Measurements from ENCODE around the gene HOOK1.
"Not testable (repeated sequence)": the region's sequence is repeated elsewhere in the genome, so short reads cannot be mapped to it uniquely, and the experiment has no call there.

HOOK1 gene

DNA sequence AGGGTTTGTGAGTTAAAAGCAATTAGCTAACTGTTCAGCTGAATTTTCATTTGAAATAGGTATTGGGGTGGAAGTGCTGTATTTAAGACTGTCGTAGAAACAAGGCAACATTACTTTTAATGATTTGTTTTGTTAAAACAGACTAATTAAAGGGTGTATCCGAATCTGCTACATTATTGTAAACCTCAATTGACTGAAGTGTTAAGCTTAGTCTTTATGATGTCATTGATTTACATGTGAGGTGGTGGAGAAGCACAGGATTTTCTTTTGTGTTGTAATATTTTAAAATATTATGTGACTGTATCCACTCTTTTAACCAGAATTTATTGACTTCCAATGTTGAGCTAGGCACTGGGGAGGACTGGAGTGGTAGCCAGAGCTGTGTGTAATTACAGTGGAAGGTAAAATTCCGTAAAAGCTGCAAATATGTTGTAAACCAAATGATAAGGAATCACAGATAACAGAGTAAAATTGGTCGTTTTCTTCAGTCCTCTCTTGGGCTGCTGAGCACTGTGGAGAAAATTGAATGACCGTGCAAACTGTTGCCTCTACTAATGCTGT lies 1.6 kb downstream of the HOOK1 start:
- no peak overlapping the region for H3K4me3 ChIP-seq (ENCODE audit: low read depth, low read length)
- DNase-seq (ENCODE audit: low read depth), result no peak

DNA sequence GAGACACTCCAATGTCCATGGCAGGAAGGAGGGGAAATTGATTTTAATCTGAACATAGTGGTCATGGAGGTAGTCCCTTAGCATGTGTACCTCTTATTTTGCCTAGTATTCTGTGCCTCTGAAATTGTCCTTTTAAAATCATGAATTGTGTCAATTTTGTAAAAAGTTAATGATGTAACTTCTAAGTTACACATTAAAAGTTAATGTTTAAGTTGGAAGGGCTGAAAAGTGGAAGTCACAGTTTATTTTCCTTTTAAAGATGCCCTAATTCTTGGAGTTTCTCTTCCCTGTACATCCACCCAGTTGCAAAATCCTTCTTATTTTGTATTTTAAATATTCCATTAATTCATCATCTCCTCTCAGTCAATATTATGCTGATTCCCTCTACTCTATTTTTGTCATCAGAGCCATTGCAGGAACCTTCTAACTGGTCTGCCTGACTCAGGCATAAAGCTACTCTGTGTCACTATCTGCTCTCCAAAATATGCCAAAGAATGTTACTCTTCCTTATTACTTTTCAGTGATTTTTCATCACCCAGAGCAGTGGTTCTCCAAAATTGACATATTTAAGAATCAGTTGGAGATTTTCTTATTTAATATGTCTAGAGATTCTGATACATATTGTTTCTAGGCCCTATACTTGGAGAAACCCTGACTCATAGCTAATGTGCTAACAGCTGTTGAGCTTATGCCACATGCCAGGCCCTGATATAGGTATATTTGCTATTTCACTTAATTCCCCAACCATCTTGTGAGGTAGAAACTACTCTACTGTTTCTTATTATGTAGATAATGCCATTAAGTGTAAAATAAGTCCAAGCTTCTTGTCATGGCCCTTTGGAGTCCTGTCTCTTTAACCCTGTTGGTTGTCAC lies 5.1 kb downstream of the HOOK1 start:
- H3K4me3 ChIP-seq (ENCODE audit: low read depth, low read length), result no peak overlapping the region
- DNase-seq (ENCODE audit: low read depth), result no peak

DNA sequence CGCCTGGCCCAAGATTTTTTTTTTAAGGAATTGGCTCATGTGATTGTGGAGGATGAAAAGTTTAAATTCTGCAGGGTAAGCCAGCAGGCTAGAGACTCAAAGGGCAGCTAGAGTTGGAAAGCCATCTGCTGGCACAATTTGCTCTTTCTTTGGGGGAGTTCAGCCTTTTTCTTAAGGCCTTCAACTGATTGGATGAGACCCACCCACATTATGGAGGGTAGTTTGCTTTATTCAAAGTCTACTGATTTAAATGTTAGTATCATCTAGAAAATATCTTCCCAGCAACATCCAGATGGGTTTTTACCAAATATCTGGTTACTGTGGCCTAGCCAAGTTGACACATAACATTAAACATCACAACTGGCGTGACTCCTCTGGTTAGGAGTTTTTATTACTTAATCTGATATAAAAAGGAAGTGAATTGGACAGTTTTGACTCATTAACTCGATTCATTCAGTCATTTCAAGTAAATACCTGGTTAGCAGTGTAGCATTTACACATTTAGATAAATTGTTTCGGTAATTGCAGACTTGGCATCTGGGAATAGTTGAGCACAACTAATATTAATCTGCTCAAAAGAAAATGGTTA lies 12.4 kb downstream of the HOOK1 start:
- DNase-seq (ENCODE audit: low read depth), result no peak
- H3K4me3 ChIP-seq (ENCODE audit: low read depth, low read length), result no peak overlapping the region

DNA sequence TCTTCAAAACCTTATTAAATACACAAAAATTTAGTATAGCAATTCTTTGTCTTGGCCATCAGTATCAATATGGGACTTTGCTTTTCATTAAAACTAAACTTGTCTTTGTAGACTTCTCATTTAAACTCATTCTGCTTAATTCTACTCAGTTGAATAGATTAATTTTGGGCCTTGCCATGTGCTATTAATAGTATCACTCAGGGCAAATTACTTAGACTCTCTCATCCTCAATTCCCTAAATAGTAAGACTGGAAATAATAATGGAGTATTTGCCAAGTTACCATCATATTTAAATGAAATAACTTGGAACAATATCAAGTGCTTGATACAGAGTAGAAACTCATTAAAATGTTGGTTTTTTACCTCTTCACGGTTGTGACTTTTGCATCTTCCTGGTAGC lies 13.4 kb downstream of the HOOK1 start:
- H3K4me3 ChIP-seq (ENCODE audit: low read depth, low read length), result no peak overlapping the region
- no peak for DNase-seq (ENCODE audit: low read depth)

DNA sequence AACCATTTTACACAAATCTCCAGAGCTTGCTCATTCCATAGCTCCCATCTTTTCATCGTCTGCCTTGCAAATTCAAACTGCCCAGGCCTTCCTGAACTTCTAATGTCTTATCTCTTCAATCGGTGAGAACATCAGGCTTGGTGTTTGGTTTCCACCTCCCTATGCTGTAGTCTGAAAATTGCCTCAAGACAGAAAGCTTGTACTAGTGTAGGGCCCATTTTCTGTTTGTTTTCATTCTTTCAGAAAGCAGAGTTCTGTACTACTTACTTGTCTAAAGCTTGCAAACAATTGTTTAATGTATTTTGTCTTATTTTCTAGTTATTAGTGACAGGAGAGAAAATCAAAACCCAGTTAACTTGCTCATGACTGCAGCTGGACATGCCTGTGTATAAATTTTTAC lies 16.8 kb downstream of the HOOK1 start:
- no peak overlapping the region for H3K4me3 ChIP-seq (ENCODE audit: low read depth, low read length)
- no peak for DNase-seq (ENCODE audit: low read depth)

DNA sequence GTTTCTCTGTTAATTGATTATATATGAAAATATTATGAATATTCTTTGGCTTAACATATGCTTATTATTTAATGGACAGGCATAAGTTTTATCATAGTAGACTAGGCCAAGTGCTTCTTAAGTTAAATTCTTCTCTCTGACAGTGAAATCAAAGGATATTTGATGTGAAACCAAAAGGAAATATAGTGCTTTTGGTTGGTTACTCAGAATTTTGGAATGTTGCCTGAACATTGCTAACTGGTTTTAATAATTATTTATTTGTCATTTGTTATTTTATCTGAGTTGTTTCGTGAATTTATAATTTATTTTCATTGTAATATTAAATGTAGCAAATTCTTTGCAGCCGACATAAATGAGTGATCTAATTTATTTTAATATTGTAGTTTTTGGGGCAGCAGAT lies 18.3 kb downstream of the HOOK1 start:
- DNase-seq (ENCODE audit: low read depth), result no peak
- no peak overlapping the region for H3K4me3 ChIP-seq (ENCODE audit: low read depth, low read length)

DNA sequence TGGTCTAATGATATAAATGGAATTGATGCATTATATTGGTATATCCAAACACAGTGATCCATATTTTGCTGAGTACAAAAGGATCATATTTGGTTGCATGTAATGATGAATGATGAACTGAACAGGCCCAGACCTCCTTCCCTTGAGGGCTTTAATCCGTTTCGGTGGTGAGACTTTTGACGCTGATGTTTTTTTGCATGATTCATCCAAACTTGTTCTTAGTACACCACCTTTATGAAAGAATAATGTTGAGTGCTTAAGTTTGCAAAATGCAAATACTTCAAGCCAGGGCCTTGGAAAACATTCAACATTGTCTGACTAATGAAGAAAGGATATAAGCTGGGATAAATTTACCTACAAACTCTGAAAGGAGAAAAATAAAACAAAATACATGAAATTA lies 19.2 kb downstream of the HOOK1 start:
- no peak for DNase-seq (ENCODE audit: low read depth)
- H3K4me3 ChIP-seq (ENCODE audit: low read depth, low read length), result no peak overlapping the region

DNA sequence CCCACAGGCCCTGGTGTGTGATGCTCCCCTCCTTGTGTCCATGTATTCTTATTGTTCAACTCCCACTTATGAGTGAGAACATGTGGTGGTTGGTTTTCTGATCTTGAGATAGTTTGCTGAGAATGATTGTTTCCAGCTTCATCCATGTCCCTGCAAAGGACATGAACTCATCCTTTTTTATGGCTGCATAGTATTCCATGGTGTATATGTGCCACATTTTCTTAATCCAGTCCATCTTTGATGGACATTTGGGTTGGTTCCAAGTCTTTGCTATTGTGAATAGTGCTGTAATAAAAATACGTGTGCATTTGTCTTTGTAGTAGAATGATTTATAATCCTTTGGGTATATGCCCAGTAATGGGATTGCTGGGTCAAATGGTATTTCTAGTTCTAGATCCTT lies 23.1 kb downstream of the HOOK1 start:
- H3K4me3 ChIP-seq (ENCODE audit: low read depth, low read length), result not testable (repeated sequence)

DNA sequence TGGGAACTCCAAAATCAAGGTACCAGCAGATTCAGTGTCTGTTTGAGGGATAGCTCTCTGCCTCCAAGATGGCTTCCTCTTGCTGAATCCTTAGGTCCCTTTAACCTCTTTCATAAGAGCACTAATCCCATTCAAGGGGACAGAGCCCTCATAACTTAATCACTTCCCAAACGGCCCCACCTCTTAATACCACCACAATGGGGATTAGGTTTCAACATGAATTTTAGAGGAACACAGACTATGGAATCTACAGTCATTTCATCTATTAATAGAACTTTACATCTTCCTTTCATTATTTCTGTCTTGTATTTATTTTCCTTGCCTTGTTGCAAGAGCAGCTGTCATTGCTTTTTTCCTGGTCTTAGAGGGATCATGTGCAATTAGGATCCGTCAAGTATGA lies 30.3 kb downstream of the HOOK1 start:
- DNase-seq (ENCODE audit: low read depth), result no peak
- H3K4me3 ChIP-seq (ENCODE audit: low read depth, low read length), result no peak overlapping the region

More for the DNA sequence above, 23.1 kb downstream of the HOOK1 start:
- not testable (repeated sequence) for DNase-seq (ENCODE audit: low read depth)

DNA sequence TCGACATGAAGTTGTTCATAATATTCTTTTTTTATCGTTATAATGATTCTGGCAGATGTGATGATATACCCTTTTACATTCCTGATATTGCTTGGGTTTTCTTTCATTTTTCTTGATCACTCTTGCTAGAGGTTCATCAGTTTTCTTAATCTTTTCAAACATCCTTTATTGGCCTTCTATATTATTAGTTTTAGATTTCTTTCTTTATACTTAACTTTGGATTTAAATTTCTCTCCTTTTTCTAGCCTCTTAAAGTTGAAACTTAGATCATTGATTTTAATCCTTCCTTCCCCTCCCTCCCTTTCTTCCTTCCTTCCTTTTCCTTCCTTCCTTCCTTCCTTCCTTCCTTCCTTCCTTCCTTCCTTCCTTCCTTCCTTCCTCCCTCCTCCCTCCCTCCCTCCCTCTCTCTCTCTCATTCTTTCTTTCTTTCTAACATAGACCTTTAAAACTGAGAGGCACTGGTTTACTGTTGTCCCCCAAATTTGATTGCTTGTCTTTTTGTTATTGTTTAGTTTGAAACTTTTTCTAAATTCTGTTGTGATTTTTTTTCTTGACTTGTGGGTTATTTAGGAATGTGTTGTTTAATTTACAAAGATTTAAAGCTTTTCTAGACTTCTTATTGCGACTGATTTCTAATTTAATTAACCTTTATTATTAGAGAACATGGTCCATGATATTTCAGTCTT lies 31.6 kb downstream of the HOOK1 start:
- no peak overlapping the region for H3K4me3 ChIP-seq (ENCODE audit: low read depth, low read length)
- no peak for DNase-seq (ENCODE audit: low read depth)

DNA sequence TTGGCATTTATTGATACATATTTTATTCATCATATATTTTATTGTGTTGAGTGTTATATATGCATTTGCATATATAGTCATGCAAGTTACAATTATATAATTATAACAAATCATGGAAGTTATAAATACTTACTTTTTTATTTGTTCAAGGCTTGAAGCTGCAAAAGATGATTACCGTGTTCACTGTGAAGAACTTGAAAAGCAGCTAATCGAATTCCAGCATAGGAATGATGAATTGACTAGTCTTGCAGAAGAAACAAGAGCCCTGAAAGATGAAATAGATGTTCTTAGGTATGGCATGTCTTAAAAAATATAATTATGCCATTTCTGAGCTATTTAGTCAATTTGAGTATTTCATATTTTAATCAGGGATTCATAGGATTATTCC lies 32.1 kb downstream of the HOOK1 start:
- no peak for DNase-seq (ENCODE audit: low read depth)
- H3K4me3 ChIP-seq (ENCODE audit: low read depth, low read length), result no peak overlapping the region

DNA sequence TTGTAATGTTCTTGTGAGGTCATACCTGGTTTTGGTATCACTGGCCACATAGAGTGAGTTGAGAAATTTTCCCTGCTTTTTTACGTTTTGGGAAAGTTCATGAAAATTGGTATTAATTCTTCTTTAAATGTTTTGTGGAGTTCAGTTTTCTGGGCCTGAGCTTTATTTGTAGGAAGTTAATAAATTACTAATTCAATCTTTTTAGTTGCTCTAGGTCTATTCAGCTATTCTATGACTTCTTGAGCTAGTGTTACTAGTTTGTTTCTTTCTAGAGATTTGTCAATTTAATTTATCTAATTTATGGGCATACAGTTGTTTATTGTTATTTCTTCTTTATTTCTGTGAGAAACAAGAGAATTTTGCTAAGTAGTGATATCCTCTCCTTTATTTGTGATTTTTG lies 37.4 kb downstream of the HOOK1 start:
- no peak overlapping the region for H3K4me3 ChIP-seq (ENCODE audit: low read depth, low read length)
- DNase-seq (ENCODE audit: low read depth), result no peak

DNA sequence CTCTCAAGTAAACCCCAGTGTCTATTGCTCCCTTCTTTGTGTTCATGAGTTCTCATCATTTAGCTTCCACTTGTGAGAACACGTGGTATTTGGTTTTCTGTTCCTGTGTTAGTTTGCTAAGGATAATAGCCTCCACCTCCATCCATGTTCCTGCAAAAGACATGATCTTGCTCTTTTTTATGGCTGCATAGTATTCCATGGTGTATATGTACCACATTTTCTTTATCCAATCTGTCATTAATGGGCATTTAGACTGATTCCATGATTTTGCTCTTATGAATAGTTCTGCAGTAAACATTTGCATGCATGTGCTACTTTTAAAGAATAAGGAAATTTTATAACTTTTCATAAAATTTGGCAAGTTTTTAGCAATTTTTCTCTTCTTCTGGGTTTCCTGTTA lies 40.5 kb downstream of the HOOK1 start:
- not testable (repeated sequence) for H3K4me3 ChIP-seq (ENCODE audit: low read depth, low read length); DNase-seq (ENCODE audit: low read depth)

DNA sequence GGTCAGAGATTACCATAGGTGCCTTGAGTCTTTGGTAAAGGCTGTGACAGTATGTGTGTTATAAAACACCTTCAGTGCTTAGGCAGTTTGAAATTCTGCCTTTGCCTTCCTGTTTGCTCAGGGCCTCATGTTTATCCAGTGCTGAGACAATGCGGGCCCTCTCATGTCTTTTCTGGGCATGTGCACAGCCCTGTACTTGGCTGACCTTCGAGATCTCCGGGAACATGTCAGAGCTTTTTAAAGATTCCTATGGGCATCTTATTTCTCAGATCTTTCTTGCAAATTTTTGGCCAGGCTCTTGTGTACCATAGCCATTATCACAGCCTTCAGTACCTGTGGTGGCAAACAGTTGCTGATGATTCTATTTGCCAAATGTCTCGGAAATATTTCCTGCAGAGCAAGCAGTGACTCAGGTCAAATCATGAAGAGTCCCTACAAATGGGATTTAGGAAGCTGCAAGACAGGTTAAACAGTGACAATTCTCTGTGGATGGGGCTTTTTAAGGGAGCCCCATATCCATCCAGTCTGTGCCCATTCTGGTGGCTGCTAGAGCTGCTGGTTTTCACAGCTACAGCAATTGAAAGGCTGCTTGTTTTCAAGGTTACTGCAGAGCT lies 42.1 kb downstream of the HOOK1 start:
- no peak for DNase-seq (ENCODE audit: low read depth)
- no peak overlapping the region for H3K4me3 ChIP-seq (ENCODE audit: low read depth, low read length)

DNA sequence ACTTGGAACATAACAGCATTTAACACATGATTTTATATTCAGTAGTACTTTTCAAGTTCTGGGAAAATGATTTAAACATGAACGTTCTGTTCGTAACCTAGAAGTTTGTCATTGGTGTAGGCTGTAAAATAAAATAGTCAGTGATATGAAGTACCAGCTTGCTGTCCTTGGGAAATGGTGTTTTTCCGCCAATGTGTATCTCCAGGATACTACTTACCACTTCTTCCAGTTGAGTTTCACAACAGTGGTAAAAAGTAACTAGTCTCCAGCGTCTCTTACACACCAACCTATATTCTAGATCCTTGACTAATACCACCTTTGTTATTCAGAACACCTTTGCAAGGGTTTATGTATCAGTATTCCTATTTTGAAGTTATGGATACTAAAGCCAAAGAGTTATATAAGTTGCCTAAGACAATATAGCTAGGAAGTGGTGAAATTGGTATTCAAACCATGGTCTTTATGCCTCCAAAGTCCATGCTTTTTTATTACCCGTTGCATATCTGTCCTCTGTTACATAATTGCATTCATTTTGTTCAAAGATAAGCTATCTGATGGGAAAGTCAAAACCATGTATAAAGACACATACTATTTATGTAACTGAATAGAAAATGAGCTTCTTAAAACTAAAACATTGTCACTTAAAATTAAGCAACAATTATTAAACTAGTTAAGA lies 43.1 kb downstream of the HOOK1 start:
- no peak for DNase-seq (ENCODE audit: low read depth)
- H3K4me3 ChIP-seq (ENCODE audit: low read depth, low read length), result no peak overlapping the region

DNA sequence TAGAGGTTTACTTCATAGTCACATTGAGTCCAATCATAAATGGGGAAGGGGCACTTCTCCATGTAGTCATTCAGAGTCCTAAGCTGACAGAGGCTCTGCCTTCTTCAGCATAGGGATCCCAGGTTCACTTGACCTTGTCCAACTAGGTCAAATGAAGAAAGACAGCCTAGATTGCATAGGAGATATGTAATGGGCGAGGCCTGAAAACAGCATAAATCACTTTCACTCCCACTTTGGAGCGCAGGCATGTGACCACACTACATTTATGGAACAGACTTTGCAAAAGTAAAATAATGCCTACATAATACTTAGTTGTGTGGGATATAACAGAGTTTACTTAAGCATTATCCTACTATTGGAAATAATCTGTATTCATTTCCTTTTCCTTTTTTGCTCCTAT lies 51.7 kb downstream of the HOOK1 start:
- DNase-seq (ENCODE audit: low read depth), result no peak
- H3K4me3 ChIP-seq (ENCODE audit: low read depth, low read length), result no peak overlapping the region

DNA sequence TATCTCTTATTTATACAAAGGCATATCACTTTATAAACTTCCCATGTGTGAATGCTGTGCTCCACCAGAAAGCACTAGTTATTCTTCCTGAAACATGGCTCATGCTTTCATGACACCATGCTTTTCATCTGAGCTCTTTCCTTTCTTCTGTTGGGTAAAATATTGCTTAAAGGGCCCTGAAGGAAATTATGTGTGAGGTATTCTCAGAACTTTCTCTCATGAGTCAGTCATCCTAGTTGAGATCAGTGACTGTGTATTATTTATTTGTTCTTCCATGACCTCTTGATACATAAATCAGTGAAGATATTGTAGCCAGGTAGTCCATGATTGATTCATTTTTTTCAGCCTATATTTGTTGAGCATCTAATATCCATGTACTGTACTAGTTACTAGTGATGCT lies 57.0 kb downstream of the HOOK1 start:
- no peak for DNase-seq (ENCODE audit: low read depth)
- H3K4me3 ChIP-seq (ENCODE audit: low read depth, low read length), result no peak overlapping the region

DNA sequence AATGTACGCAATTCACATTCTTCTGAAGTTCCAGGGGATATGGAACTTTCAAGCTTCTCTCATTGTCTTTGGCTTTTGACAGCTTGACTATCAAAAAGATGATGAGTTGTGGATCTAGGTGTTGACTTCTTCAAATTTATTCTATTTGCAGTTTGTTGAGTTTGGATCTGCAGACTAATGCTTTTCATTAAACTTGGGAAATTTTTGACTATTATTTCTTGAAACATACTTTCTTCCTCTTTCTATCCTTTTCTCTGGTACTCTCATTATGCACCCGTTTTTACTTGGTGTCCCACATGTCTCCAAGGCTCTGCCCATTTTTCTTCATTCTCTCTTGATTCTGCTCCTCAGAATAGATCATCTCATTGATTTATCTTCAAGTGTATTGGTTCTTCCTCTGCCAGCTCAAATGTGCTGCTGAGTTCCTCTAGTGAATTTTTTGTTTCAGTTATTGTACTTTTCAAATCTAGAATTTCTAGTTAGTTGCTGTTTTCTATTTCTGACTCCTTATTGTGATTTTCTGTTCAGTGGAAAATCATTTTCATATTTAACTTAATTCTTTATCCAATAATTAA lies 62.4 kb downstream of the HOOK1 start:
- no peak for DNase-seq (ENCODE audit: low read depth)
- H3K4me3 ChIP-seq (ENCODE audit: low read depth, low read length), result no peak overlapping the region

DNA sequence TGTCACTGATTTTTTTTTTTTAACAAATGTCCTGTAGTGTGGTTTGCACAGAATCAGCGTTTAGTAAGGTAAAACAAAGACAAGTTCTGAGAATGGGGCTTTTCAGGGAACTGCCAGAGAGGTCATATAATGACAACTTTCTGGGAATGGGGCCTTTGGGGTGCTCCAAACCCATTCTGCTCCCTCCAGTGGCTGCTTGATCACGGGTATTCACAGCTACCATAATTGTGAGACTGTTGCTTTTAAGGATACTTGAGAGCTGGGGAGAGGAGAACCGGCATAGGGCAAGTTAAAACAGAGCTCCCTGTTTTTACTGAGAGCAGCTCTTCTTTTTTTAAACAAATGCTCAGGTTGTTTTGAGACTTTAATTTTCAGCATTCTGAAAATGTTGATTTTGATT lies 63.6 kb downstream of the HOOK1 start:
- no peak overlapping the region for H3K4me3 ChIP-seq (ENCODE audit: low read depth, low read length)
- DNase-seq (ENCODE audit: low read depth), result no peak
